Mesodermal cell (in vitro differentiated cells): ENCODE data around the gene PHACTR4.
"Not testable (repeated sequence)": the region's sequence is repeated elsewhere in the genome, so short reads cannot be mapped to it uniquely, and the experiment has no call there.

Experiments used
- H3K27ac ChIP-seq: 2 replicates; pipeline ENCODE4 v1.7.0; 2013; ENCODE audit warnings: mild to moderate bottlenecking, low read depth, low read length, moderate library complexity; ENCODE audit not compliant: severe bottlenecking
- H3K36me3 ChIP-seq: 2 replicates; pipeline ENCODE4 v1.7.1; 2013; ENCODE audit warnings: mild to moderate bottlenecking, low read length, moderate library complexity; ENCODE audit not compliant: control insufficient read depth, insufficient read depth
- H3K4me1 ChIP-seq: one replicate; pipeline ENCODE4 v1.7.1; 2013; ENCODE audit warnings: mild to moderate bottlenecking, low read length; ENCODE audit not compliant: insufficient read depth, control insufficient read depth, poor library complexity, severe bottlenecking
- H3K4me3 ChIP-seq: 2 replicates; pipeline ENCODE4 v1.7.0; 2013; ENCODE audit warnings: low read length, control low read depth, mild to moderate bottlenecking; ENCODE audit not compliant: insufficient read depth, poor library complexity, severe bottlenecking; ENCODE audit errors: extremely low read depth
- H3K9me3 ChIP-seq: 2 replicates; pipeline ENCODE4 v1.7.1; 2013; ENCODE audit warnings: mild to moderate bottlenecking, low read length, moderate library complexity; ENCODE audit not compliant: control insufficient read depth
- WGBS, 2 experiments: methylation state at CpG; one replicate each; pipeline ENCODE4 v1.1.5; 2013; ENCODE audit warnings: missing lambda C conversion rate in 2 of 2; ENCODE audit not compliant: insufficient coverage in 2 of 2; 5-methylcytosine and 5-hydroxymethylcytosine counted together

The PHACTR4 gene

GRCh38 chr1:28370239-28371009 is 884 bp downstream of the PHACTR4 start:
- H3K9me3 ChIP-seq: no peaks in the 10 kb centered on the region
- H3K27ac ChIP-seq: peak overlapping the region; percentile 95
- peak overlapping the region; percentile 74 for H3K4me3 ChIP-seq
- peaks cover 6% of the 10 kb centered on the region for H3K4me1 ChIP-seq
- H3K36me3 ChIP-seq: peaks cover 10% of the 10 kb centered on the region
- WGBS, 2 experiments: 84 to 90% methylated on average over 13 to 14 of the region's 32 CpGs

DNA sequence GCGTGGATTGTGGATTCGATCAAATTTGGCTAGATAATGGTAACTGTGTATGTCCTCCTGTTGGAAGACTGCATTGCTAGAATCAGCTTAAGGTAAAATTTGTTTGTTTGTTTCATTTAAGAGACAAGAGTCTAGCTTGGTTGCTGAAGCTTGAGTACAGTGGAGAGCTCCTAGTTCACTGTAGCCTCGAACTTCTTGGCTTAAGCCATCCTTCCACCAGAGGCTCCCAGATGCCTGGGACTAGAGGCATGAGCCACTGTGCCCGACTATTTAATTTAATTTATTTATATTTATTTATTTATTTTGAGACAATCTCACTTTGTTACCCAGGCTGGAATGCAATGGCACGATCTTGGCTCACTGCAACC is 1.5 kb downstream of the PHACTR4 start:
- Histone ChIP-seq H3K27ac (no peak overlapping the region), H3K9me3 (no peaks in the 10 kb centered on the region), H3K36me3 (peaks cover 13% of the 10 kb centered on the region), H3K4me1 (peaks cover 6% of the 10 kb centered on the region), H3K4me3 (peak overlapping the region; percentile 74)
- WGBS, 2 experiments: 94 to 100% methylated on average over 2 to 3 of the region's 5 CpGs

- not testable (repeated sequence) for H3K4me3 ChIP-seq, H3K9me3 ChIP-seq, H3K4me1 ChIP-seq, H3K27ac ChIP-seq
- peaks cover 13% of the 10 kb centered on the region for H3K36me3 ChIP-seq
- 96 to 100% methylated on average over 5 to 7 of the region's 7 CpGs for WGBS, 2 experiments
These were observed 3.9 kb downstream of the PHACTR4 start for GRCh38 chr1:28373450-28373849.

- Histone ChIP-seq H3K9me3 (no peaks in the 10 kb centered on the region), H3K4me1 (peaks cover 6% of the 10 kb centered on the region), H3K36me3 (peaks cover 18% of the 10 kb centered on the region), H3K27ac (no peak overlapping the region), H3K4me3 (no peak overlapping the region)
- 100% methylated on average over 1 of the region's 2 CpGs; no CpG with 5 or more reads in 1 of the 2 experiments for WGBS, 2 experiments
These were observed 4.8 kb downstream of the PHACTR4 start for GRCh38 chr1:28374297-28374696.

DNA sequence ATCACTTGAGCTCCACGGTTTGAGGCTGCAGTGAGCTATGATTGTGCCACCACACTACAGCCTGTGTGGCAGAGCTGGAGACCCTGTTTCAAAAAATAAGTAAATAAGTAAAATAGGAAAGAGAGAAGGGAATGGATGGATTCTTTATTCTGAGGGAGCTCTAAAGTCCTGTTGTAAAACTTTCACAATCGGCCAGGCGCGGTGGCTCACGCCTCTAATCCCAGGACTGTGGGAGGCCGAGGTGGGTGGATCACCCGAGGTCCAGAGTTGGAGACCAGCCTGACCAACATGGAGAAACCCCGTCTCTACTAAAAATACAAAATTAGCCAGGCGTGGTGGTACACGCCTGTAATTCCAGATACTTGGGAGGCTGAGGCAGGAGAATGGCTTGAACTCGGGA is 6.1 kb downstream of the PHACTR4 start:
- not testable (repeated sequence) for H3K27ac ChIP-seq, H3K9me3 ChIP-seq, H3K4me3 ChIP-seq, H3K4me1 ChIP-seq
- peaks cover 19% of the 10 kb centered on the region for H3K36me3 ChIP-seq
- WGBS, 2 experiments: 95 to 96% methylated on average over 9 of the region's 11 CpGs

DNA sequence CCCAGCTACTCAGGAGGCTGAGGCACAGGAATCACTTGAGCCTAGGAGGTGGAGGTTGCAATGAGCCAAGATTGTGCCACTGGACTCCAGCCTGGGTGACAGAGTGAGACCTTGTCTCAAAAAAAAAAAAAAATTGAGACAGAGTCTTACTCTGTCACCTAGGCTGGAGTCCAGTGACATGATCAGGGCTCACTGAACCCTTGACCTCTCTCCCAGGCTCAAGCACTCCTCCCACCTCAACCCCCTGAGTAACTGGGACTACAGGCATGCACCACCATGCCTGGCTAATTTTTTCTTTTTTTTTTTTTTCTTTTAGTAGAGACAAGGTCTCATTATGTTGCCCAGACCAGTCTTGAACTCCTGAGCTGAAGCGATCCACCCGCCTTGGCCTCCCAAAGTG is 6.7 kb downstream of the PHACTR4 start:
- WGBS, 2 experiments: 100% methylated on average over 2 of the region's 2 CpGs
- H3K9me3 ChIP-seq, H3K4me3 ChIP-seq, H3K27ac ChIP-seq, H3K4me1 ChIP-seq: not testable (repeated sequence)
- peaks cover 19% of the 10 kb centered on the region for H3K36me3 ChIP-seq

DNA sequence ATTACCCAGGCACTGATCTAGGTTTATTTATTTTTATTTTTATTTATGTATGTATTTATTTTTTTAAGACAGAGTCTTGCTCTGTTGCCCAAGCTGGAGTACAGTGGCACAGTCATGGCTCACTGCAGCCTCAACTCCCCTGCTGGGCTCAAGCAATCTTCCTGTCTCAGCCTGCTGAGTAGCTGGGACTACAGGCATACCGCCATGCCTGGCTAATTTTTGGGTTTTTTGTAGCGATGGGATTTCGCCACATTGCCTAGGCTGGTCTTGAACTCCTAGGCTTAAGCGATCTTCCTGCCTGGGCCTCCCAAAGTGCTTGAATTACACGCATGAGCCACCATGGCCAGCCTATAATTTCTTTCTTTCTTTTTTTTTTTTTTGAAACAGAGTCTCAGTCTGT is 9.4 kb downstream of the PHACTR4 start:
- peaks cover 17% of the 10 kb centered on the region for H3K36me3 ChIP-seq
- 95 to 100% methylated on average over 3 to 5 of the region's 5 CpGs for WGBS, 2 experiments
- H3K4me1 ChIP-seq: no peaks in the 10 kb centered on the region
- H3K4me3 ChIP-seq: no peak overlapping the region
- H3K27ac ChIP-seq: no peak overlapping the region
- peaks cover 2% of the 10 kb centered on the region for H3K9me3 ChIP-seq

GRCh38 chr1:28380394-28380793 is 10.9 kb downstream of the PHACTR4 start:
- Histone ChIP-seq H3K9me3 (peaks cover 3% of the 10 kb centered on the region), H3K4me3 (no peak overlapping the region), H3K4me1 (no peaks in the 10 kb centered on the region), H3K36me3 (peaks cover 19% of the 10 kb centered on the region), H3K27ac (no peak overlapping the region)
- 83% methylated on average over 1 of the region's 1 CpG; no CpG with 5 or more reads in 1 of the 2 experiments for WGBS, 2 experiments

- not testable (repeated sequence) for H3K4me3 ChIP-seq, H3K27ac ChIP-seq, H3K9me3 ChIP-seq, H3K4me1 ChIP-seq
- 83 to 100% methylated on average over 3 to 4 of the region's 4 CpGs for WGBS, 2 experiments
- H3K36me3 ChIP-seq: peaks cover 20% of the 10 kb centered on the region
These were observed 14.2 kb downstream of the PHACTR4 start for GRCh38 chr1:28383785-28384184.

- 97 to 100% methylated on average over 1 to 4 of the region's 6 CpGs for WGBS, 2 experiments
- H3K27ac ChIP-seq: no peak overlapping the region
- H3K36me3 ChIP-seq: peaks cover 18% of the 10 kb centered on the region
- H3K4me1 ChIP-seq: peaks cover 3% of the 10 kb centered on the region
- H3K4me3 ChIP-seq: no peak overlapping the region
- no peaks in the 10 kb centered on the region for H3K9me3 ChIP-seq
These were observed 22.6 kb downstream of the PHACTR4 start for GRCh38 chr1:28392027-28392652.

DNA sequence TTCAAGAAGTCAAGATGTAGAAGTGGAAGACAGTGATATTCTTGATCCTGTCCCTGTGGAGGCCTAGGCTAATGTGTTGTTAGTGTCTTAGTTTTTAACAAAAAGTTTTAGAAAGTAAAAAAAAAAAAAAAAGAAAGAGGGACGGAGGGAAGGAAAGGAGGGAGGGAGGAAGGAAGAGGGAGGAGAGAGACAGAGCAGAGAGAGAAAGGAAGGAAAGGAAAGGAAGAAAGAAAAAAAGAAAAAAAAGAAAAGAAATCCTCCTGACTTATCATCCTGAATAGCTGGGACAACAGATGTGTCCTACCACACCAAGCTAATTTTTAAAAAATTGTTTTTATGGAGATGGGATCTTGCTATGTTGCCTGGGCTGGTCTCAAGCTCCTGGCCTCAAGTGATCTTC is 24.6 kb downstream of the PHACTR4 start:
- no peak overlapping the region for H3K27ac ChIP-seq
- H3K4me1 ChIP-seq: peaks cover 3% of the 10 kb centered on the region
- WGBS, 2 experiments: no CpG with 5 or more reads among the region's 1 CpG
- H3K36me3 ChIP-seq: peaks cover 30% of the 10 kb centered on the region
- H3K4me3 ChIP-seq: no peak overlapping the region
- no peaks in the 10 kb centered on the region for H3K9me3 ChIP-seq
